Stimulated activated CD8-positive, alpha-beta memory T cell treated with anti-CD3 and anti-CD28 coated beads, Interleukin-15, amount 100 ng/mL, for 48 hours (primary cell): ENCODE measurements around the gene DCAKD.

Source experiments
- DNase-seq, 2 donors: peaks; one replicate each; pipeline ENCODE4 v3.0.0-alpha.2; 2020; ENCODE audit warnings: low read depth in 2 of 2

Gene DCAKD

GRCh38 chr17:44976206-44976605, 75.2 kb downstream of the DCAKD start:
- no peak for DNase-seq
